ENCODE measurements around the gene NIFK.

GRCh38 chr2:121735518-121736074, 1.1 kb downstream of the NIFK start:
- TF ChIP-seq CTCF (IDR thresholded peaks at IDR 0.05) = no peak
- TF ChIP-seq POLR2A (IDR thresholded peaks at IDR 0.05) = no peak
- no peak for TF ChIP-seq POLR2AphosphoS5 (IDR thresholded peaks at IDR 0.05)

Measured in suprapubic skin (tissue), 4 donors.